IMR-90 (cell line): Measurements from ENCODE around the gene CHRDL1. TPM values are rescaled to one million over a fixed set of nuclear protein-coding genes. Genes with fewer than 3 reads are reported as not detected.

Experiments
- ATAC-seq: fragments of 200-7000 bp; cut with Tn5 transposase; 2 replicates; pipeline ENCODE4 v1.9.1; 2020; ENCODE audit warnings: low read depth, mild to moderate bottlenecking, moderate library complexity
- BruUV-seq: library from RNA; stranded (reverse); fragments of 400-500 nt; replicated peaks from 2 replicates; lab custom pipeline; 2021; lab: Mats Ljungman, UMichigan
- CTCF ChIA-PET: fragments of 300-600 bp; formaldehyde crosslinking; extraction: SDS; loops from one replicate; lab custom pipeline; 2021; ENCODE audit warnings: antibody characterized with exemption; lab: Yijun Ruan, JAX
- POLR2A ChIA-PET: fragments of 300-600 bp; sonication (Branson Sonifier 250); formaldehyde crosslinking; loops from one replicate; lab custom pipeline; 2022; ENCODE audit warnings: antibody characterized with exemption; ENCODE audit not compliant: unreplicated experiment; lab: Charles Lee
- DNase-seq: peaks from one replicate; pipeline ENCODE4 v3.0.0; 2013
- H2AFZ ChIP-seq: replicated peaks from 2 replicates; pipeline ENCODE3; 2013; ENCODE audit warnings: low read length, mild to moderate bottlenecking; ENCODE audit not compliant: poor library complexity
- H2AK5ac ChIP-seq: 2 replicates; pipeline ENCODE4 v1.6.1; 2013; ENCODE audit warnings: low read depth, low read length, inconsistent platforms
- H2AK9ac ChIP-seq: replicated peaks from 2 replicates; pipeline ENCODE3; 2013; ENCODE audit warnings: mild to moderate bottlenecking, low read depth, low read length, moderate library complexity; ENCODE audit not compliant: poor library complexity
- H2BK120ac ChIP-seq: 2 replicates; pipeline ENCODE4 v1.6.1; 2013; ENCODE audit warnings: low read depth, low read length, inconsistent platforms
- H2BK15ac ChIP-seq: 3 replicates; pipeline ENCODE4 v1.6.1; 2013; ENCODE audit warnings: low read depth, low read length, inconsistent platforms
- H2BK20ac ChIP-seq: 2 replicates; pipeline ENCODE4 v1.6.1; 2013; ENCODE audit warnings: low read depth, mild to moderate bottlenecking, inconsistent platforms, low read length, moderate library complexity
- H2BK5ac ChIP-seq: 2 replicates; pipeline ENCODE4 v1.6.1; 2013; ENCODE audit warnings: mild to moderate bottlenecking, low read depth, low read length, inconsistent platforms; ENCODE audit not compliant: poor library complexity, severe bottlenecking
- H3K14ac ChIP-seq: replicated peaks from 2 replicates; pipeline ENCODE4 v1.6.1; 2013; ENCODE audit warnings: low read depth, low read length, inconsistent platforms
- H3K18ac ChIP-seq: 2 replicates; pipeline ENCODE4 v1.6.1; 2013; ENCODE audit warnings: low read depth, low read length, control low read depth
- H3K23ac ChIP-seq: 2 replicates; pipeline ENCODE4 v1.6.1; 2013; ENCODE audit warnings: low read depth, low read length, inconsistent platforms
- H3K27ac ChIP-seq: 2 replicates; pipeline ENCODE4 v1.5.1; 2013; ENCODE audit warnings: mild to moderate bottlenecking, control low read depth, low read length; ENCODE audit not compliant: insufficient read depth
- H3K27me3 ChIP-seq: 2 replicates; pipeline ENCODE4 v1.6.1; 2013; ENCODE audit warnings: low read length; ENCODE audit not compliant: control insufficient read depth, insufficient read depth
- H3K36me3 ChIP-seq: 2 replicates; pipeline ENCODE4 v1.6.1; 2013; ENCODE audit warnings: low read length, mixed read lengths; ENCODE audit not compliant: control insufficient read depth, insufficient read depth
- H3K4ac ChIP-seq: 2 replicates; pipeline ENCODE4 v1.6.1; 2013; ENCODE audit warnings: low read depth, low read length, inconsistent platforms
- H3K4me1 ChIP-seq: 2 replicates; pipeline ENCODE4 v1.6.1; 2013; ENCODE audit warnings: low read length, mixed read lengths; ENCODE audit not compliant: control insufficient read depth, insufficient read depth
- H3K4me2 ChIP-seq: 2 replicates; pipeline ENCODE4 v1.6.1; 2013; ENCODE audit warnings: low read depth, mild to moderate bottlenecking, control low read depth, low read length, moderate library complexity
- H3K4me3 ChIP-seq: 2 replicates; pipeline ENCODE4 v1.5.1; 2013; ENCODE audit warnings: low read depth, mild to moderate bottlenecking, control low read depth, low read length, moderate library complexity; ENCODE audit not compliant: insufficient read depth
- H3K56ac ChIP-seq: 2 replicates; pipeline ENCODE4 v1.6.1; 2013; ENCODE audit warnings: low read length, inconsistent platforms; ENCODE audit not compliant: insufficient read depth; ENCODE audit errors: extremely low read depth
- H3K79me1 ChIP-seq, 2 experiments: 2 replicates each; pipeline ENCODE4 v1.6.1; 2013; ENCODE audit warnings: low read length in 2 of 2, inconsistent platforms in 1 of 2, low read depth in 1 of 2
- H3K9ac ChIP-seq: 2 replicates; pipeline ENCODE4 v1.6.1; 2013; ENCODE audit warnings: low read depth, low read length, control low read depth
- H3K9me1 ChIP-seq: 2 replicates; pipeline ENCODE4 v1.6.1; 2013; ENCODE audit warnings: low read length, inconsistent platforms; ENCODE audit not compliant: insufficient read depth
- H3K9me3 ChIP-seq: 2 replicates; pipeline ENCODE4 v1.6.1; 2013; ENCODE audit warnings: low read length; ENCODE audit not compliant: control insufficient read depth, insufficient read depth
- H4K20me1 ChIP-seq: 2 replicates; pipeline ENCODE4 v1.6.1; 2013; ENCODE audit warnings: low read length, inconsistent platforms; ENCODE audit not compliant: insufficient read depth
- H4K5ac ChIP-seq: 2 replicates; pipeline ENCODE4 v1.6.1; 2013; ENCODE audit warnings: mild to moderate bottlenecking, low read depth, low read length, control low read depth
- H4K8ac ChIP-seq, 2 experiments: 2 replicates each; pipeline ENCODE4 v1.6.1; 2013; ENCODE audit warnings: low read depth in 2 of 2, low read length in 2 of 2, control low read depth in 1 of 2, inconsistent platforms in 1 of 2
- H4K91ac ChIP-seq: 2 replicates; pipeline ENCODE4 v1.6.1; 2013; ENCODE audit warnings: low read depth, low read length, inconsistent platforms; ENCODE audit not compliant: insufficient read depth
- CHD1 ChIP-seq: IDR thresholded peaks from 2 replicates; pipeline ENCODE4 v1.6.1; 2012; ENCODE audit warnings: low read depth, low read length, improper control_type of control experiment
- FOS ChIP-seq: fragments of 150-350 bp; IDR thresholded peaks from 2 replicates; pipeline ENCODE4 v1.6.1; 2016; ENCODE audit warnings: low read depth, low read length
- SMC3 ChIP-seq: fragments of 150-350 bp; IDR thresholded peaks from 2 replicates; pipeline ENCODE4 v1.6.1; 2016; ENCODE audit warnings: low read depth, mild to moderate bottlenecking, antibody characterized with exemption, low read length, moderate library complexity
- WGBS, 2 experiments: methylation state at CpG; one replicate each; pipeline versions ENCODE4 v1.1.5 to v1.1.7; 2013; ENCODE audit warnings: missing lambda C conversion rate in 2 of 2; ENCODE audit not compliant: insufficient read length in 1 of 2; ENCODE audit errors: extremely low coverage in 2 of 2; 5-methylcytosine and 5-hydroxymethylcytosine counted together
- dilution Hi-C: fragments of 300-500 bp; cut with HindIII; formaldehyde crosslinking; loops from one replicate; pipeline ENCODE4 v1.14.3; 2018; ENCODE audit warnings: low sequenced_read_pairs; ENCODE audit not compliant: unreplicated experiment
- in situ Hi-C: fragments of 300-500 bp; cut with MboI; formaldehyde crosslinking; loops from 3 replicates; pipeline ENCODE4 v1.14.3; 2019; ENCODE audit warnings: low sequenced_read_pairs, inconsistent platforms, mixed read lengths
- intact Hi-C: fragments of 100-400 bp; cut with micrococcal nuclease; formaldehyde crosslinking; loops from 2 replicates; pipeline ENCODE4 v1.10.0; 2022
- polyA plus RNA-seq, 3 experiments: library from polyadenylated mRNA; depleted of rRNA; stranded (reverse); fragments of >200 nt; gene quantifications; 2 replicates each; pipeline ENCODE4 v1.2.3, GENCODE V29; 2012; ENCODE audit warnings: low replicate concordance in 1 of 3
- total RNA-seq: library from RNA; depleted of rRNA; stranded (reverse); fragments of >200 nt; gene quantifications from 2 replicates; pipeline ENCODE4 v1.2.3, GENCODE V29; 2012

Gene CHRDL1
- total and polyA plus RNA-seq, 2 of the 4 experiments (the other 2 are of a cell fraction) = 0.36 to 0.58 TPM

- no peak overlapping the region for H3K56ac ChIP-seq
- no peak overlapping the region for H3K9ac ChIP-seq
- no TSS peak for BruUV-seq
- H4K8ac ChIP-seq = no peak overlapping the region
- DNase-seq (no peak), ATAC-seq (no peak)
- CTCF ChIA-PET = no interaction called here
- H3K4me3 ChIP-seq = no peak overlapping the region
- no peaks in the 10 kb centered on the region for H3K36me3 ChIP-seq
- H3K14ac ChIP-seq = no peak overlapping the region
- no peaks in the 10 kb centered on the region for H4K20me1 ChIP-seq
- no peaks in the 10 kb centered on the region for H3K4me1 ChIP-seq
- no peak overlapping the region for H4K91ac ChIP-seq
- no peak overlapping the region for H3K23ac ChIP-seq
- 40% methylated on average over 1 of the region's 4 CpGs; no CpG with 5 or more reads in 1 of the 2 experiments for WGBS, 2 experiments
- no peaks in the 10 kb centered on the region for H3K9me3 ChIP-seq
- no peak overlapping the region for H3K4me2 ChIP-seq
- H2BK120ac ChIP-seq = no peak overlapping the region
- intact Hi-C loops (no loop called here), in situ Hi-C loops (no loop called here), dilution Hi-C loops (no loop called here)
- POLR2A ChIA-PET = no interaction called here
- H2BK20ac ChIP-seq = no peak overlapping the region
- H2AFZ ChIP-seq = no peak overlapping the region
- no peak overlapping the region for H4K5ac ChIP-seq
- no peak overlapping the region for H2AK5ac ChIP-seq
- no peak overlapping the region for H3K18ac ChIP-seq
- TF ChIP-seq CHD1 = no peak
- no peak for TF ChIP-seq FOS
- no peak for TF ChIP-seq SMC3
- no peak overlapping the region for H2BK15ac ChIP-seq
- no peaks in the 10 kb centered on the region for H3K9me1 ChIP-seq
- H3K27me3 ChIP-seq = peaks cover 16% of the 10 kb centered on the region
- no peak overlapping the region for H3K4ac ChIP-seq
- H2AK9ac ChIP-seq = no peak overlapping the region
- no peaks in the 10 kb centered on the region for H3K79me1 ChIP-seq
- H2BK5ac ChIP-seq = no peak overlapping the region
- H3K27ac ChIP-seq = no peak overlapping the region
Observed at GRCh38 chrX:110804446-110804845, 8.8 kb upstream of the CHRDL1 start.
